GM19452 (cell line): ENCODE results near the gene SLCO2B1.
"Not testable (repeated sequence)": the region's sequence is repeated elsewhere in the genome, so short reads cannot be mapped to it uniquely, and the experiment has no call there.

Experiments
- ATAC-seq: cut with Tn5 transposase; IDR thresholded peaks from one replicate; pipeline ENCODE4 v1.9.1; 2021; ENCODE audit not compliant: unreplicated experiment

SLCO2B1 gene

GRCh38 chr11:75150879-75151278 lies at the start of gene SLCO2B1:
TSS of gene SLCO2B1 (plus strand) at chr11:75151107. CDS start at chr11:75151382, 275 bp downstream.
- ATAC-seq: no peak

- ATAC-seq: no peak
Measured at GRCh38 chr11:75101424-75102128, 49.3 kb upstream of the SLCO2B1 start.

GRCh38 chr11:75103380-75104026 lies 47.4 kb upstream of the SLCO2B1 start:
- ATAC-seq: no peak

- ATAC-seq: no peak
Measured at GRCh38 chr11:75105462-75105925, 45.4 kb upstream of the SLCO2B1 start.

GRCh38 chr11:75105967-75106681 lies 44.8 kb upstream of the SLCO2B1 start:
- not testable (repeated sequence) for ATAC-seq

- no peak for ATAC-seq
Measured at GRCh38 chr11:75107187-75107586, 43.7 kb upstream of the SLCO2B1 start.

GRCh38 chr11:75112200-75112599 lies 38.7 kb upstream of the SLCO2B1 start:
- no peak for ATAC-seq

- ATAC-seq: no peak
Measured at GRCh38 chr11:75113030-75113429, 37.9 kb upstream of the SLCO2B1 start.

- no peak for ATAC-seq
Measured at GRCh38 chr11:75114465-75114864, 36.4 kb upstream of the SLCO2B1 start.

- ATAC-seq: no peak
Measured at GRCh38 chr11:75118577-75118976, 32.3 kb upstream of the SLCO2B1 start.

GRCh38 chr11:75126564-75126963 lies 24.3 kb upstream of the SLCO2B1 start:
- ATAC-seq: no peak

GRCh38 chr11:75132080-75132479 lies 18.8 kb upstream of the SLCO2B1 start:
- ATAC-seq: no peak

- no peak for ATAC-seq
Measured at GRCh38 chr11:75133976-75134375, 16.9 kb upstream of the SLCO2B1 start.

- no peak for ATAC-seq
Measured at GRCh38 chr11:75135021-75135650, 15.8 kb upstream of the SLCO2B1 start.

- ATAC-seq: no peak
Measured at GRCh38 chr11:75135651-75136050, 15.3 kb upstream of the SLCO2B1 start.

GRCh38 chr11:75140269-75141138 lies 10.4 kb upstream of the SLCO2B1 start:
- no peak for ATAC-seq

- no peak for ATAC-seq
Measured at GRCh38 chr11:75141166-75141565, 9.7 kb upstream of the SLCO2B1 start.

- peak; percentile 77 for ATAC-seq
Measured at GRCh38 chr11:75142714-75143419, 8.0 kb upstream of the SLCO2B1 start.

GRCh38 chr11:75143420-75143731 lies 7.5 kb upstream of the SLCO2B1 start:
- no peak for ATAC-seq

- ATAC-seq: no peak
Measured at GRCh38 chr11:75144716-75145014, 6.2 kb upstream of the SLCO2B1 start.
